Skeletal muscle tissue (tissue), 4 donors: ENCODE measurements around the gene HEYL. TPM values are rescaled to one million over a fixed set of nuclear protein-coding genes. Genes with fewer than 3 reads are reported as not detected.

Experiments
- H3K27ac ChIP-seq: one replicate; pipeline ENCODE4 v1.7.0; 2013; ENCODE audit warnings: mild to moderate bottlenecking, low read depth, low read length, inconsistent platforms
- H3K27me3 ChIP-seq, 3 donors: one replicate each; pipeline ENCODE4 v1.7.0; 2013; ENCODE audit warnings: low read length in 3 of 3; ENCODE audit not compliant: control insufficient read depth in 3 of 3, insufficient read depth in 3 of 3
- H3K36me3 ChIP-seq, 3 donors: one replicate each; pipeline ENCODE4 v1.7.0; 2013; ENCODE audit warnings: low read length in 3 of 3; ENCODE audit not compliant: control insufficient read depth in 3 of 3, insufficient read depth in 3 of 3
- H3K4me1 ChIP-seq, 3 donors: one replicate each; pipeline ENCODE4 v1.7.0; 2013; ENCODE audit warnings: low read length in 3 of 3, mild to moderate bottlenecking in 3 of 3; ENCODE audit not compliant: control insufficient read depth in 3 of 3, insufficient read depth in 3 of 3
- H3K4me3 ChIP-seq, 3 donors: one replicate each; pipeline ENCODE4 v1.7.0; 2013; ENCODE audit warnings: low read length in 3 of 3
- H3K9ac ChIP-seq, 3 donors: one replicate each; pipeline ENCODE4 v1.7.0; 2013; ENCODE audit warnings: low read length in 3 of 3, mild to moderate bottlenecking in 3 of 3, moderate library complexity in 2 of 3, low read depth in 1 of 3
- H3K9me3 ChIP-seq, 3 donors: one replicate each; pipeline ENCODE4 v1.7.0; 2013; ENCODE audit warnings: low read length in 3 of 3; ENCODE audit not compliant: control insufficient read depth in 3 of 3
- total RNA-seq: library from RNA; depleted of rRNA; stranded (reverse); fragments of >200 nt; gene quantifications from one replicate; pipeline ENCODE4 v1.2.3, GENCODE V29; 2014
- donor health status: Osteomylitis.

Gene HEYL
- total RNA-seq: 11.0 TPM

DNA sequence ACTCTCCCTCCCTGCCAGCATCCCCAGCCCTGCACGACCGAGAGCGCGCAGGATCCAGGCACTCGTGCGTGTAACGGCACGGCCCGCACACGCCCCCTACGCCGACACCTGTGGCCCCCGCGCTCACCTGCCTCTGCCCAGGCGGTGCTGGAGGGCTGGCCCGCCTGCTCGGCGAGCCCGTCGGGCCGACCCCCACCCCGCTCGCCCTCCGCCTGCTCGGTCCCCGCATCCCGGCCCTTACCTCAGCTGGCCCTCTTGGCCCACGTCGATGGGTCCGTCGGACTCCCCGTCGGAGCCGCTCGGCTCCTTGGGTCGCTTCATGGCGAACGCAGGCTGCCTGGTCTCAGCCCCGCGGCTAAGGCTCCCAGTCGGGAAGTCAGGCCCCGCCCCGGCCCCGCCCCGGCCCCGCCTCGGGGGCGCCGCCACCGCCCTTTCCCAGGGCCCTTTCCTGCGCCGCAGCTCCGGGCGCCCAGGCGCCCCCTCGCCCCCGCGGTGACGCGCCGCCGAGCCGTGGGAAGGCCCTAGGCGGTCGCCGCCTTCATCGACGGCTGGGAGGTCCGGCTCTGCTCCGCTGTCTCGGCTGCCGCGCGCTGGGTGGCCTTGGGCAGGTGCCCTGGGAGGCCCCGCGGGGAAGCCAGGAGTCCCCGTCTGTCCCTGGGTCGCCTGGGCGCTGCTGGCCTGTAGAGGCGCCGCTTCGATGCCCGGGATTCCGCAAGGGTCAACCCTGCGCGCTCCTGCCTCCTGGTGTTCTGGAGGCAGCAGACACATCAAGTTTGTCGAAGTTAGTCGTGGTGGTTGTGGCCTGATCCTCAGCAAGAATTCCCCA lies at the start of gene HEYL:
Gene HEYL, minus strand, starts transcription at position 339 of the 826 bp plus-strand sequence. Its CDS starts 18 bp downstream, at position 321.
- Histone ChIP-seq H3K27ac (peak within 1 kb of the TSS; percentile 52), H3K27me3 (peaks cover 0 to 5% (median 3%) of the 10 kb centered on the region in 3 donors), H3K36me3 (no peaks in the 10 kb centered on the region), H3K4me1 (peaks cover 4 to 40% (median 19%) of the 10 kb centered on the region in 3 donors), H3K9me3 (no peaks in the 10 kb centered on the region), H3K4me3 (peak within 1 kb of the TSS; percentile 53 to 77 (median 61)), H3K9ac (peak within 1 kb of the TSS in 2 of 3 donors; percentile 52 to 81)

DNA sequence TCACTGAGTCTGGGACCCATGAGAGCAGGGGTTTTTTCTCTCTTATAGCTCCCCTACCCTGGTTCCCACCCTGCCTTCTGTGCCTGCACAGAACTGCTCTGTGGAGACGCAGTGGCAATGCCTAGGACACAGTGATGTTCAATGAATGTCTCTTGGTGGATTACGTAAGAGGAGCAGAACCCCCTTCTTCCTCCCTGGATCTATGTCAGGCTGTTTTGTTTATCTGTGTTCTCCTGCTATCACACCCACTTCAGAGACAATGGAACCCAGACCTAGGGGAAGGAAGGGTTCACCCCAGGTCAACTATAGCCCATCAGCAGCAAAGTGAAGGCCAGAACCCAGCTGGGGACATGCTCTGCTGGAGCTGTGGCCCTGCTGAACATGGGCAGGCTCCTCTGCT lies 49.8 kb upstream of the HEYL start:
- H3K36me3 ChIP-seq: no peaks in the 10 kb centered on the region
- no peak overlapping the region for H3K27ac ChIP-seq
- H3K27me3 ChIP-seq: peaks cover 25 to 36% (median 30%) of the 10 kb centered on the region in 3 donors

GRCh38 chr1:39688706-39689105 lies 49.3 kb upstream of the HEYL start:
- no peaks in the 10 kb centered on the region for H3K36me3 ChIP-seq
- H3K4me1 ChIP-seq: peaks cover 18 to 22% (median 21%) of the 10 kb centered on the region in 3 donors
- H3K27me3 ChIP-seq: peaks cover 27 to 38% (median 30%) of the 10 kb centered on the region in 3 donors
- no peak overlapping the region for H3K9ac ChIP-seq
- no peak overlapping the region for H3K27ac ChIP-seq
- H3K4me3 ChIP-seq: no peak overlapping the region
- no peaks in the 10 kb centered on the region for H3K9me3 ChIP-seq

More for the DNA sequence above, 49.8 kb upstream of the HEYL start:
- peaks cover 21 to 25% (median 23%) of the 10 kb centered on the region in 3 donors for H3K4me1 ChIP-seq
- no peaks in the 10 kb centered on the region for H3K9me3 ChIP-seq
- no peak overlapping the region for H3K9ac ChIP-seq
- H3K4me3 ChIP-seq: no peak overlapping the region

DNA sequence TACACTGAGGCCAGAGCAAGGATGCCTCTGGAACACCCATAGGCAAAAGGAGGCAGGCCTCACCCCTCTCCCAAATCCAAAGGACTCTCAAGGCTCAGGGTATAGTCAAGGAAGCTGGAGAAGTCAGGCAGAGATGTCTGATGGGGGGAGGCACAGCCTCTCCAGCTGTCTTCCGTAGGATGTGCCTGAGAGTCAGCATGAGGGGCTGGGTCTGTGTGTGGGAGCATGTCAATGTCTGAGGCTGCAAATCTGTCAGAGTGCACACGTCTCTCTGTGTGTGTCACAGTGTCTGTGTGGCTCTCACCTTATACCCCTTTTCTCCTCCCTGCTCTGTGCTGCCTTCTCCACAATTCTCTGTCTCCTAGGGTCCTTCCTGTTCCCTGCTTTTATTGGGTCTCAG lies 47.8 kb upstream of the HEYL start:
- Histone ChIP-seq H3K27ac (no peak overlapping the region), H3K9me3 (no peaks in the 10 kb centered on the region), H3K27me3 (peaks cover 30 to 37% (median 37%) of the 10 kb centered on the region in 3 donors), H3K4me3 (no peak overlapping the region), H3K4me1 (peaks cover 12 to 16% (median 15%) of the 10 kb centered on the region in 3 donors), H3K36me3 (no peaks in the 10 kb centered on the region), H3K9ac (no peak overlapping the region)

DNA sequence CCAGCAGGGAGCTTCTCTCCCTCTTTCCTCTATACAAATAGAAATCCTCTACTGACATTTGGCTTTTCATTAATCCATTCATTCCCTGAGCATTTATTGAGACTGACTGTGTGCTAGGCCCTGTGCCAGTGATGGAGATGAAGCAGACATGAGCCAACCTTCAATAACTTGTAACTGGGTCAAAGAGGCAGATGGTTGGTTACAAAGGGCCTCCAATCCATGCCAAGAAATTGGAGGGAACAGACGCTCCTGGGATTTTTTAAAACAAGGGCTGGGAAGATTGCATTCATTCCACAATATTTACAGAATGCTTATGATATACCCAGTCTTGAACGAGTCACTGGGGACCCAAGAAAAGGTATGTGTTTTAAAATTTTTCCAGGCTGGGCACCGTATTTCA lies 45.6 kb upstream of the HEYL start:
- H3K4me1 ChIP-seq: no peaks in the 10 kb centered on the region
- no peak overlapping the region for H3K9ac ChIP-seq
- H3K9me3 ChIP-seq: no peaks in the 10 kb centered on the region
- no peak overlapping the region for H3K4me3 ChIP-seq
- H3K27ac ChIP-seq: no peak overlapping the region
- peaks cover 17 to 36% (median 36%) of the 10 kb centered on the region in 3 donors for H3K27me3 ChIP-seq
- H3K36me3 ChIP-seq: no peaks in the 10 kb centered on the region

DNA sequence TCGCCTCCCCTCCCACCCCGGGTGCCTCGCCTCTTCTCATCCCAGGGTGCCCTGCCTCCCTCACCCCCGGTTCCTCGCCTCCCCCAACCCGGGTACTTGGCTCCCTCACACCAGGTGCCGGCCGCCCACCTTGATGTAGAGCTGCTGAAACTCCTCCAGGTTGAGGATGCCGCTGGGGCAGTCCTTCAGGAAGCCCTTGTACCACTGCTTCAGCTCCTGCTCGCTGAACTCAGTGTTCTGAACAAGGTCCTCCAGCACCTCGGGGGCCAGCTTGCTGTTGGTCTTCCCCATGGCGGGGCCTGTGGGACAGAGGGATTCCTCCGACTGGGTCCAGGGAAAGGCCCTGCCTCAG lies 44.8 kb upstream of the HEYL start:
- Histone ChIP-seq H3K27ac (no peak overlapping the region), H3K9me3 (no peaks in the 10 kb centered on the region), H3K4me1 (no peaks in the 10 kb centered on the region), H3K4me3 (no peak overlapping the region), H3K27me3 (peaks cover 17 to 35% (median 33%) of the 10 kb centered on the region in 3 donors), H3K36me3 (no peaks in the 10 kb centered on the region), H3K9ac (no peak overlapping the region)

DNA sequence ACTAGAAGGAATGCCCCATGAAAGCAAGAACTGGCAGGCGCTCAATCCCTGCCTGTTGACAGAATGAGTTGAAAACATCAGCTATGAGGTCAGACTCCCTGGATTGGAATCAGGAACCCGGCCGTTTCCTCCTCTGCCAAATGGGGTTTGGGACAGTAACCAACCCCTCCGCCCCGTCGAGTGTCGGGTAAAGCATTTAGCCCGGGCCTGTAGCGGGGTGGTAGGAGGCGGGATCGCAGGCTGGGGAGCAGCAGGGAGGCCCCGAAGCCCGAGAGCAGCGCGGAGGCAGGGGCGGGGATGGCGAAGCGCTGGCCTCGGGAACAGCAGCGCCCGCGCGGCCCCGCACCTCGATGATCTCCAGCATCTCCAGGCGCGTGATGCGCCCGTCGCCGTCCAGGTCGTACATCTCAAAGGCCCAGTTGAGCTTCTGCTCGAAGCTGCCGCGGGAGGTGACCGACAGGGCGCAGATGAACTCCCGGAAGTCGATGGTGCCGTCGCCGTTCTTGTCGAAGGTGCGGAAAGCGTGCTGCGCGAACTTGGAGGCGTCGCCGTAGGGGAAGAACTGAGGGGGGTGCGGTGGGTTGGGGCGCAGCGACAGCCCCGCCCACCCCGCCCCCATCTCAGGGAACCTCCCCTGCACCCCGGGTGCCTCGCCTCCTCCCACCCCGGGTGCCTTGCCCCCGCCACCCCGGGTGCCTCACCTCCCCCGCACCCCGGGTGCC lies 44.3 kb upstream of the HEYL start:
- no peak overlapping the region for H3K4me3 ChIP-seq
- peaks cover 17 to 33% (median 32%) of the 10 kb centered on the region in 3 donors for H3K27me3 ChIP-seq
- H3K36me3 ChIP-seq: no peaks in the 10 kb centered on the region
- no peaks in the 10 kb centered on the region for H3K9me3 ChIP-seq
- H3K4me1 ChIP-seq: no peaks in the 10 kb centered on the region
- no peak overlapping the region for H3K27ac ChIP-seq
- peak overlapping the region in 1 of 3 donors; percentile 3 for H3K9ac ChIP-seq

GRCh38 chr1:39681999-39682398 lies 42.6 kb upstream of the HEYL start:
- peaks cover 10 to 29% (median 26%) of the 10 kb centered on the region in 3 donors for H3K27me3 ChIP-seq
- H3K4me3 ChIP-seq: no peak overlapping the region
- H3K9me3 ChIP-seq: no peaks in the 10 kb centered on the region

DNA sequence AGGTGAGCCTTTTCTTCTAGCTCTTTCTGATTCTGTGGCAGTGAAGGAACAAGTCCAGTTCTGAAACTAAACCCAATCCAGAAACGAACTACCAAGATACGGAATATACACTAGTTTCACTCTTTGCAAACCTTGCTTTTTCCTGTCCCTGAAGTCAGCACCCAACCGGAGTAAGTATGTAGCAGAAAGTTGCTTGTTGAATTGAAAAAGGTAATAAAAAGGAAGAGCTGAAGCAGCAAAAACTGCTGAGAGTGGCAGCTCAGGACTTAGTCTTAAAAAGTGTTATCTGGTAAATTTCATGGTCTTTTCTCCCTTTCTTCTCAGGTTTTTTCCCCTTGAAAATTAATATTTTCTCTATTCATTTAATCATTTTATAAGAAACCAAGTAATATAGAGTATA lies 41.9 kb upstream of the HEYL start:
- Histone ChIP-seq H3K4me3 (no peak overlapping the region), H3K27me3 (peaks cover 10 to 29% (median 26%) of the 10 kb centered on the region in 3 donors), H3K4me1 (peaks cover 6 to 12% (median 11%) of the 10 kb centered on the region in 3 donors), H3K9me3 (no peaks in the 10 kb centered on the region), H3K9ac (no peak overlapping the region), H3K27ac (no peak overlapping the region), H3K36me3 (no peaks in the 10 kb centered on the region)

More at GRCh38 chr1:39681999-39682398, 42.6 kb upstream of the HEYL start:
- no peaks in the 10 kb centered on the region for H3K36me3 ChIP-seq
- peaks cover 0 to 5% (median 4%) of the 10 kb centered on the region in 3 donors for H3K4me1 ChIP-seq
- H3K27ac ChIP-seq: no peak overlapping the region
- no peak overlapping the region for H3K9ac ChIP-seq

- Histone ChIP-seq H3K9ac (no peak overlapping the region), H3K27me3 (peaks cover 10 to 29% (median 26%) of the 10 kb centered on the region in 3 donors), H3K36me3 (no peaks in the 10 kb centered on the region), H3K4me1 (peaks cover 6 to 12% (median 11%) of the 10 kb centered on the region in 3 donors), H3K27ac (no peak overlapping the region), H3K9me3 (no peaks in the 10 kb centered on the region), H3K4me3 (no peak overlapping the region)
Observed at GRCh38 chr1:39680751-39681150, 41.3 kb upstream of the HEYL start.
